DOHH2 (cell line): Measurements from ENCODE around the gene NDFIP1.

ENCODE experiments used
- H3F3A ChIP-seq: fragments of 200-600 bp; sonication (generic), shearing (Covaris generic); 2 replicates; pipeline ENCODE4 v1.6.0; 2016; ENCODE audit warnings: antibody characterized with exemption, mild to moderate bottlenecking; ENCODE audit not compliant: control insufficient read depth, insufficient read depth
- H3K27ac ChIP-seq: fragments of 200-600 bp; sonication (generic); 2 replicates; pipeline ENCODE4 v1.5.1; 2014; ENCODE audit warnings: low read depth, mild to moderate bottlenecking, low read length, moderate library complexity
- H3K27me3 ChIP-seq: fragments of 200-600 bp; sonication (generic); 2 replicates; pipeline ENCODE4 v1.6.1; 2014; ENCODE audit warnings: mild to moderate bottlenecking, low read length, mixed read lengths; ENCODE audit not compliant: control insufficient read depth
- H3K36me3 ChIP-seq: fragments of 200-600 bp; sonication (generic); 2 replicates; pipeline ENCODE4 v1.6.1; 2014; ENCODE audit warnings: mild to moderate bottlenecking, low read length, moderate library complexity, mixed read lengths; ENCODE audit not compliant: control insufficient read depth
- H3K4me1 ChIP-seq: fragments of 200-600 bp; sonication (generic); 2 replicates; pipeline ENCODE4 v1.6.1; 2014; ENCODE audit warnings: mild to moderate bottlenecking, low read length, mixed read lengths; ENCODE audit not compliant: control insufficient read depth
- H3K4me2 ChIP-seq: fragments of 200-600 bp; sonication (generic); 2 replicates; pipeline ENCODE4 v1.6.0; 2014; ENCODE audit warnings: mild to moderate bottlenecking, low read length, moderate library complexity
- H3K4me3 ChIP-seq: fragments of 200-600 bp; sonication (generic); 2 replicates; pipeline ENCODE4 v1.5.1; 2014; ENCODE audit warnings: mild to moderate bottlenecking, low read length, mixed read lengths
- H3K79me2 ChIP-seq: fragments of 200-600 bp; sonication (generic); 2 replicates; pipeline ENCODE4 v1.6.1; 2014; ENCODE audit warnings: mild to moderate bottlenecking, low read length, mixed read lengths; ENCODE audit not compliant: control insufficient read depth
- H3K9me2 ChIP-seq: fragments of 200-600 bp; sonication (generic); replicated peaks from 2 replicates; pipeline ENCODE4 v1.6.1; 2014; ENCODE audit warnings: mild to moderate bottlenecking, low read length, mixed read lengths; ENCODE audit not compliant: control insufficient read depth
- H3K9me3 ChIP-seq: fragments of 200-600 bp; sonication (generic); 2 replicates; pipeline ENCODE4 v1.6.1; 2014; ENCODE audit warnings: antibody characterized with exemption, low read length, mixed read lengths; ENCODE audit not compliant: control insufficient read depth, insufficient read depth
- H4K20me1 ChIP-seq: fragments of 200-600 bp; sonication (generic); 2 replicates; pipeline ENCODE4 v1.6.0; 2014; ENCODE audit warnings: low read depth, mild to moderate bottlenecking, antibody characterized with exemption, low read length, moderate library complexity; ENCODE audit not compliant: control insufficient read depth, insufficient read depth
- EZH2phosphoT487 ChIP-seq: fragments of 200-600 bp; sonication (generic); IDR thresholded peaks from 2 replicates; pipeline ENCODE4 v1.6.1; 2017; ENCODE audit warnings: borderline replicate concordance, mild to moderate bottlenecking, antibody characterized with exemption, low read length, moderate library complexity, mixed read lengths
- TF ChIP-seq, protein P1 (sequence below): fragments of 200-600 bp; sonication (generic); IDR thresholded peaks from one replicate; pipeline ENCODE4 v1.5.1; 2014; ENCODE audit warnings: antibody characterized with exemption, mild to moderate bottlenecking, low read depth, low read length; ENCODE audit not compliant: poor library complexity, severe bottlenecking

The NDFIP1 gene

DNA sequence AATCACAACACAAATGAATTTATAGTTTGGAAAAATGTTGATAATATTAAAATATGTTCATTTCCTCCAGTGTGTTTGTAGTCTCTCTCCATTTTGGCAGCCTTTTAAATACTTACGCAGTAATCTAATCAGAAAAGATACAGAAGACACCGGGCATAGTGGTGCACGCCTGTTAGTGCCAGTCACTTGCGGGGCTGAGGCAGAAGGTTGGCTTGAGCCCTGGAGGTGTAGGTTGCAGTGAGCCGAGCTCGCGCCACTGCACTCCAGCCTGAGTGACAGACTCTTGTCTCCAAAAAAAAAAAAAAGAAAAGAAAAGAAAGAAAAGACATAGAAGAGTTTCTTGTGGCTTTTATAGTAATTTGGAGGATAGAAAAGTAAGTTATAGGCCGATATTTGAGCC, 41.9 kb downstream of the NDFIP1 start:
- H3K36me3 ChIP-seq = no peaks in the 10 kb centered on the region
- H3K4me2 ChIP-seq = no peak overlapping the region
- no peaks in the 10 kb centered on the region for H4K20me1 ChIP-seq
- H3K4me1 ChIP-seq = no peaks in the 10 kb centered on the region
- no peaks in the 10 kb centered on the region for H3K9me2 ChIP-seq
- TF ChIP-seq, protein P1, sequence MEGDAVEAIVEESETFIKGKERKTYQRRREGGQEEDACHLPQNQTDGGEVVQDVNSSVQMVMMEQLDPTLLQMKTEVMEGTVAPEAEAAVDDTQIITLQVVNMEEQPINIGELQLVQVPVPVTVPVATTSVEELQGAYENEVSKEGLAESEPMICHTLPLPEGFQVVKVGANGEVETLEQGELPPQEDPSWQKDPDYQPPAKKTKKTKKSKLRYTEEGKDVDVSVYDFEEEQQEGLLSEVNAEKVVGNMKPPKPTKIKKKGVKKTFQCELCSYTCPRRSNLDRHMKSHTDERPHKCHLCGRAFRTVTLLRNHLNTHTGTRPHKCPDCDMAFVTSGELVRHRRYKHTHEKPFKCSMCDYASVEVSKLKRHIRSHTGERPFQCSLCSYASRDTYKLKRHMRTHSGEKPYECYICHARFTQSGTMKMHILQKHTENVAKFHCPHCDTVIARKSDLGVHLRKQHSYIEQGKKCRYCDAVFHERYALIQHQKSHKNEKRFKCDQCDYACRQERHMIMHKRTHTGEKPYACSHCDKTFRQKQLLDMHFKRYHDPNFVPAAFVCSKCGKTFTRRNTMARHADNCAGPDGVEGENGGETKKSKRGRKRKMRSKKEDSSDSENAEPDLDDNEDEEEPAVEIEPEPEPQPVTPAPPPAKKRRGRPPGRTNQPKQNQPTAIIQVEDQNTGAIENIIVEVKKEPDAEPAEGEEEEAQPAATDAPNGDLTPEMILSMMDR = no peak
- no peak for TF ChIP-seq EZH2phosphoT487
- H3F3A ChIP-seq = no peaks in the 10 kb centered on the region; the same call in 1 of the 2 replicates
- H3K9me3 ChIP-seq = no peaks in the 10 kb centered on the region
- no peak overlapping the region for H3K4me3 ChIP-seq
- no peak overlapping the region for H3K27ac ChIP-seq
- H3K79me2 ChIP-seq = no peaks in the 10 kb centered on the region
- H3K27me3 ChIP-seq = no peaks in the 10 kb centered on the region

DNA sequence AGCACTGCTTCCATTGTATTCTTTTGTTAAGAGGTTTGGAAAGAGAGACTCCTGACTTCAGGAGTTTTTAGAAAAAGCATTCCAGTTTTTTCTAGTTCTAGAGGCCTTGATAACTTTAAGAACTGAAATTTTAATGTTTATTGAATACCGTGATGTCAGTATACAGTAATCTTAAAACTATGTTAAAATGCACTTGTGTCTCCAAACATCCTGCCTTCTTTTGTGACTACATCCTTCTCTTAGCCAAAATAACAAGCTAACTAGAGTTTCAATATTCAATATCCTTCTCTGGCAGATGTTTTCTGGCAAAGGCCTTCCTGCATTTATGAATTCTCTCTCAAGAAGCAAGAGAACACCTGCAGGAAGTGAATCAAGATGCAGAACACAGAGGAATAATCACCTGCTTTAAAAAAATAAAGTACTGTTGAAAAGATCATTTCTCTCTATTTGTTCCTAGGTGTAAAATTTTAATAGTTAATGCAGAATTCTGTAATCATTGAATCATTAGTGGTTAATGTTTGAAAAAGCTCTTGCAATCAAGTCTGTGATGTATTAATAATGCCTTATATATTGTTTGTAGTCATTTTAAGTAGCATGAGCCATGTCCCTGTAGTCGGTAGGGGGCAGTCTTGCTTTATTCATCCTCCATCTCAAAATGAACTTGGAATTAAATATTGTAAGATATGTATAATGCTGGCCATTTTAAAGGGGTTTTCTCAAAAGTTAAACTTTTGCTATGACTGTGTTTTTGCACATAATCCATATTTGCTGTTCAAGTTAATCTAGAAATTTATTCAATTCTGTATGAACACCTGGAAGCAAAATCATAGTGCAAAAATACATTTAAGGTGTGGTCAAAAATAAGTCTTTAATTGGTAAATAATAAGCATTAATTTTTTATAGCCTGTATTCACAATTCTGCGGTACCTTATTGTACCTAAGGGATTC, 43.1 kb downstream of the NDFIP1 start:
- Histone ChIP-seq H3K27ac (no peak overlapping the region), H3K9me3 (no peaks in the 10 kb centered on the region), H3K4me3 (no peak overlapping the region), H3K4me1 (no peaks in the 10 kb centered on the region), H4K20me1 (no peaks in the 10 kb centered on the region), H3K9me2 (no peaks in the 10 kb centered on the region), H3F3A (no peaks in the 10 kb centered on the region; the same call in 1 of the 2 replicates), H3K36me3 (no peaks in the 10 kb centered on the region), H3K79me2 (no peaks in the 10 kb centered on the region), H3K4me2 (no peak overlapping the region), H3K27me3 (no peaks in the 10 kb centered on the region)
- TF ChIP-seq, protein P1 = peak; percentile 86
- no peak for TF ChIP-seq EZH2phosphoT487

DNA sequence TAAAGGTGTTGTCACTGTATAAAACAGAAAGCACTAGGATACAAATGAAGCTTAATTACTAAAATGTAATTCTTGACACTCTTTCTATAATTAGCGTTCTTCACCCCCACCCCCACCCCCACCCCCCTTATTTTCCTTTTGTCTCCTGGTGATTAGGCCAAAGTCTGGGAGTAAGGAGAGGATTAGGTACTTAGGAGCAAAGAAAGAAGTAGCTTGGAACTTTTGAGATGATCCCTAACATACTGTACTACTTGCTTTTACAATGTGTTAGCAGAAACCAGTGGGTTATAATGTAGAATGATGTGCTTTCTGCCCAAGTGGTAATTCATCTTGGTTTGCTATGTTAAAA, 43.8 kb downstream of the NDFIP1 start:
- Histone ChIP-seq H3K9me2 (no peaks in the 10 kb centered on the region), H3K79me2 (no peaks in the 10 kb centered on the region), H3K9me3 (no peaks in the 10 kb centered on the region), H3K27me3 (no peaks in the 10 kb centered on the region), H3K36me3 (no peaks in the 10 kb centered on the region), H3F3A (no peaks in the 10 kb centered on the region; the same call in 1 of the 2 replicates), H3K4me2 (no peak overlapping the region), H3K27ac (no peak overlapping the region), H3K4me1 (no peaks in the 10 kb centered on the region), H3K4me3 (no peak overlapping the region), H4K20me1 (no peaks in the 10 kb centered on the region)
- TF ChIP-seq, protein P1 = no peak
- no peak for TF ChIP-seq EZH2phosphoT487
